MM.1S (cell line): ENCODE data around the gene ZNF550.

Experiments used
- EZH2 ChIP-seq: fragments of 300-600 bp; sonication (generic); optimal IDR thresholded peaks from 2 replicates; pipeline ENCODE3; 2017; ENCODE audit warnings: low read depth, mild to moderate bottlenecking, antibody characterized with exemption, low read length, mixed read lengths
- EZH2phosphoT487 ChIP-seq: fragments of 300-600 bp; sonication (generic); IDR thresholded peaks from 2 replicates; pipeline ENCODE4 v1.6.1; 2018; ENCODE audit warnings: antibody characterized with exemption, low read length
- TF ChIP-seq, protein P1 (sequence below): fragments of 300-600 bp; sonication (generic); IDR thresholded peaks from 2 replicates; pipeline ENCODE4 v1.5.1; 2016; ENCODE audit warnings: antibody characterized with exemption, low read length, mixed read lengths

DNA sequence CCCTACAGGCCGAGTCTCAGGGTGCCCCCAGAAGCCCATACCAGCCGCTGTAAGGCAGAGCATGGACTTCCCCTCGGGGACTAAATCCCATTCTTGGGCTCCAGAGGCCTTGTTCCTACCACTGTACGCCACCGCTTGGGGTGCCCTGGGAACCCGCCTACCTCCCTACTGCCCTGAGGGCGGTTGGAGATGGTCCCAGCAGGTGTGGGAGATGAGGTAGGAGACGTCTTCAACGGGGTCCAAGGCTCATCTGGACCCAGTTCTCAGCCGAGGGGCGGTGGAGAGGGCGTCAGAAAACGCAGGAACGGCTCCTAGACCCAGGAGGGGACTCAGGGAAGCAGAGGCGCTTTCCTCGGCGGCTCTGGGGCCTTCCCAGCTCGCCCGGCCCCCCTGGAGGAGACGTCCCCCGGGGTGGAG is 23.4 kb upstream of the ZNF550 start:
- TF ChIP-seq, protein P1, sequence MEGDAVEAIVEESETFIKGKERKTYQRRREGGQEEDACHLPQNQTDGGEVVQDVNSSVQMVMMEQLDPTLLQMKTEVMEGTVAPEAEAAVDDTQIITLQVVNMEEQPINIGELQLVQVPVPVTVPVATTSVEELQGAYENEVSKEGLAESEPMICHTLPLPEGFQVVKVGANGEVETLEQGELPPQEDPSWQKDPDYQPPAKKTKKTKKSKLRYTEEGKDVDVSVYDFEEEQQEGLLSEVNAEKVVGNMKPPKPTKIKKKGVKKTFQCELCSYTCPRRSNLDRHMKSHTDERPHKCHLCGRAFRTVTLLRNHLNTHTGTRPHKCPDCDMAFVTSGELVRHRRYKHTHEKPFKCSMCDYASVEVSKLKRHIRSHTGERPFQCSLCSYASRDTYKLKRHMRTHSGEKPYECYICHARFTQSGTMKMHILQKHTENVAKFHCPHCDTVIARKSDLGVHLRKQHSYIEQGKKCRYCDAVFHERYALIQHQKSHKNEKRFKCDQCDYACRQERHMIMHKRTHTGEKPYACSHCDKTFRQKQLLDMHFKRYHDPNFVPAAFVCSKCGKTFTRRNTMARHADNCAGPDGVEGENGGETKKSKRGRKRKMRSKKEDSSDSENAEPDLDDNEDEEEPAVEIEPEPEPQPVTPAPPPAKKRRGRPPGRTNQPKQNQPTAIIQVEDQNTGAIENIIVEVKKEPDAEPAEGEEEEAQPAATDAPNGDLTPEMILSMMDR = no peak
- TF ChIP-seq EZH2phosphoT487 (no peak), EZH2 (no peak)
